SH-SY5Y (cell line): Measurements from ENCODE around the gene ST8SIA5.

ENCODE experiments used
- GATA2 ChIP-seq: IDR thresholded peaks from 2 replicates; pipeline ENCODE4 v1.6.1; 2011; ENCODE audit warnings: mild to moderate bottlenecking, low read depth, low read length
- GATA3 ChIP-seq: IDR thresholded peaks from 2 replicates; pipeline ENCODE4 v1.6.1; 2011; ENCODE audit warnings: low read depth, mild to moderate bottlenecking, low read length, moderate library complexity

DNA sequence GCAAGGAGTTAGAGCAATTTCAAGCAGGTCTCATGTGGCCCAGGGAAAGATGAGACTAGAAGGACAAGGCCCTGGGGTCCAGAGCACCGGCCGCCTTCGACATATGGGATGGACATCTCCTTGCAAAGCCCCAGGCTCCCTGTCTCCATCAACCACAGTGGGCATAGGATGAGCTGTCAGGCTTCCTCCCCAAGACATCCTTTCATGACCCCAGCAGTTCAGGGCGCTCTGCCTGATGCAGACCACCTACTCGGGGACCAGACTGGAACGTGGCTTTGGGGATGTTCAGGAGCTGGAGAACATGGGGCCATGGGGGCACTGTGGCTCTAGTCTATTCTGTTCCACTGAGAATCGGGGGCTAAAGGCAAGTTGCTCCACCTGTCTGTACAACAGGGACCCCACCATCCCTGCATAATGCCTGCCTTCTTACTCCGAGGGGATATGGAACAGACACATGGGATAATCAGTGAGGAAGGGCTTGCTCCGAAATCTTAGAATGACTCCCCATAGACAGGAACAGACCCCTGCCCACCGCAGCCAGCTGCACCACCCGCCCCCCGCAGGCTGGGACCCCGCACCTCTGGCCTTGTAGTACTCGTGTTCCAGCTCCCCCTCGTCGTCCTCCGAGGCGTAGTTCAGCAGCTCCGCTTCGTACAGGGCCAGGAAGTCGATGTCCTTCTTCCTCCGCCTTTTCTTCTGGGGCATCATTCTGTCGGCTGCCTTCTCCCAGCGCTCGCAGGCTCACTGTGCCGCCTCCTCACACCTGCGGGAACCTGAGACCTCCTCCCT, 100.3 kb downstream of the ST8SIA5 start:
- no peak for TF ChIP-seq GATA3
- no peak for TF ChIP-seq GATA2
